ENCODE data around the gene RNU1-4. TPM values are rescaled to one million over a fixed set of nuclear protein-coding genes. Genes with fewer than 3 reads are reported as not detected.
"Not testable (repeated sequence)": the region's sequence is repeated elsewhere in the genome, so short reads cannot be mapped to it uniquely, and the experiment has no call there.

RNU1-4 gene
- total RNA-seq, 2 experiments from 2014 or later = 922 to 3,744 TPM

- Mint-ChIP-seq H3K4me1 (peaks cover 3% of the 10 kb centered on the region), H3K9me3 (ENCODE audit: low read depth) (no peaks in the 10 kb centered on the region), H3K27me3 (peaks cover 4% of the 10 kb centered on the region), H3K4me3 (no peak overlapping the region), H3K27ac (no peak overlapping the region), H3K36me3 (no peaks in the 10 kb centered on the region)
- CTCF ChIA-PET = interaction anchor here (1.0 to 2.0 kb wide), 7 partner anchors 14 to 103 kb away, joined by 4 to 8 read pairs (median 4); no protein-coding TSS in a partner anchor
- DNase-seq (peak; percentile 91), ATAC-seq (peak; percentile 88)
These were observed 12.9 kb upstream of the RNU1-4 start for GRCh38 chr1:16727190-16728111.

GRCh38 chr1:16728243-16728949 is 11.9 kb upstream of the RNU1-4 start:
- ATAC-seq = peak; percentile 34
- H3K9me3 Mint-ChIP-seq (ENCODE audit: low read depth); H3K36me3 Mint-ChIP-seq; H3K27ac Mint-ChIP-seq; H3K4me1 Mint-ChIP-seq; H3K27me3 Mint-ChIP-seq; H3K4me3 Mint-ChIP-seq; CTCF ChIA-PET: not testable (repeated sequence)
- DNase-seq = peak; percentile 59

GRCh38 chr1:16732254-16732896 is 7.9 kb upstream of the RNU1-4 start:
- H3K4me1 Mint-ChIP-seq; H3K27ac Mint-ChIP-seq; H3K9me3 Mint-ChIP-seq (ENCODE audit: low read depth); CTCF ChIA-PET; H3K4me3 Mint-ChIP-seq; DNase-seq; ATAC-seq; H3K36me3 Mint-ChIP-seq; H3K27me3 Mint-ChIP-seq: not testable (repeated sequence)

- H3K36me3 Mint-ChIP-seq; H3K4me3 Mint-ChIP-seq; DNase-seq; H3K27me3 Mint-ChIP-seq; CTCF ChIA-PET; ATAC-seq; H3K27ac Mint-ChIP-seq; H3K4me1 Mint-ChIP-seq; H3K9me3 Mint-ChIP-seq (ENCODE audit: low read depth): not testable (repeated sequence)
These were observed 914 bp downstream of the RNU1-4 start for GRCh38 chr1:16741230-16741629.

GRCh38 chr1:16747660-16748059 is 7.3 kb downstream of the RNU1-4 start:
- H3K27me3 Mint-ChIP-seq; H3K36me3 Mint-ChIP-seq; DNase-seq; CTCF ChIA-PET; H3K4me1 Mint-ChIP-seq; H3K4me3 Mint-ChIP-seq; ATAC-seq; H3K27ac Mint-ChIP-seq; H3K9me3 Mint-ChIP-seq (ENCODE audit: low read depth): not testable (repeated sequence)

- not testable (repeated sequence) for H3K4me3 Mint-ChIP-seq
These were observed 8.4 kb downstream of the RNU1-4 start for GRCh38 chr1:16748710-16749109.

GRCh38 chr1:16749910-16750888 is 9.9 kb downstream of the RNU1-4 start:
- DNase-seq; H3K27me3 Mint-ChIP-seq; H3K27ac Mint-ChIP-seq; H3K4me1 Mint-ChIP-seq; CTCF ChIA-PET; H3K36me3 Mint-ChIP-seq; H3K4me3 Mint-ChIP-seq; H3K9me3 Mint-ChIP-seq (ENCODE audit: low read depth): not testable (repeated sequence)
- ATAC-seq = peak; percentile 69

More at GRCh38 chr1:16748710-16749109, 8.4 kb downstream of the RNU1-4 start:
- CTCF ChIA-PET; H3K27me3 Mint-ChIP-seq; H3K9me3 Mint-ChIP-seq (ENCODE audit: low read depth); H3K27ac Mint-ChIP-seq; H3K36me3 Mint-ChIP-seq; H3K4me1 Mint-ChIP-seq; DNase-seq; ATAC-seq: not testable (repeated sequence)

GRCh38 chr1:16752770-16753169 is 12.5 kb downstream of the RNU1-4 start:
- H3K9me3 Mint-ChIP-seq (ENCODE audit: low read depth); ATAC-seq; H3K4me3 Mint-ChIP-seq; DNase-seq; H3K36me3 Mint-ChIP-seq; H3K4me1 Mint-ChIP-seq; H3K27me3 Mint-ChIP-seq; CTCF ChIA-PET; H3K27ac Mint-ChIP-seq: not testable (repeated sequence)

GRCh38 chr1:16755385-16755784 is 15.1 kb downstream of the RNU1-4 start:
- H3K27ac Mint-ChIP-seq; H3K4me1 Mint-ChIP-seq; H3K36me3 Mint-ChIP-seq; CTCF ChIA-PET; DNase-seq; ATAC-seq; H3K4me3 Mint-ChIP-seq; H3K27me3 Mint-ChIP-seq; H3K9me3 Mint-ChIP-seq (ENCODE audit: low read depth): not testable (repeated sequence)

- H3K27ac Mint-ChIP-seq; H3K9me3 Mint-ChIP-seq (ENCODE audit: low read depth); H3K4me3 Mint-ChIP-seq; H3K27me3 Mint-ChIP-seq; H3K36me3 Mint-ChIP-seq; H3K4me1 Mint-ChIP-seq; DNase-seq; CTCF ChIA-PET: not testable (repeated sequence)
- ATAC-seq = peak; percentile 35
These were observed 15.6 kb downstream of the RNU1-4 start for GRCh38 chr1:16755932-16756331.

- H3K36me3 Mint-ChIP-seq; H3K27me3 Mint-ChIP-seq; DNase-seq; H3K4me1 Mint-ChIP-seq; CTCF ChIA-PET; H3K9me3 Mint-ChIP-seq (ENCODE audit: low read depth); H3K4me3 Mint-ChIP-seq; H3K27ac Mint-ChIP-seq; ATAC-seq: not testable (repeated sequence)
These were observed 17.3 kb downstream of the RNU1-4 start for GRCh38 chr1:16757574-16757973.

GRCh38 chr1:16758060-16758459 is 17.7 kb downstream of the RNU1-4 start:
- H3K4me3 Mint-ChIP-seq; H3K9me3 Mint-ChIP-seq (ENCODE audit: low read depth); H3K27me3 Mint-ChIP-seq; CTCF ChIA-PET; H3K27ac Mint-ChIP-seq; DNase-seq; H3K36me3 Mint-ChIP-seq; ATAC-seq; H3K4me1 Mint-ChIP-seq: not testable (repeated sequence)

- H3K4me1 Mint-ChIP-seq; H3K27me3 Mint-ChIP-seq; H3K9me3 Mint-ChIP-seq (ENCODE audit: low read depth); H3K4me3 Mint-ChIP-seq; CTCF ChIA-PET; ATAC-seq; DNase-seq; H3K36me3 Mint-ChIP-seq; H3K27ac Mint-ChIP-seq: not testable (repeated sequence)
These were observed 18.8 kb downstream of the RNU1-4 start for GRCh38 chr1:16759041-16759493.

Data from activated CD8-positive, alpha-beta memory T cell treated with anti-CD3 and anti-CD28 coated beads, Interleukin-2, amount 10 ng/mL, durations not matched to agents 7 days and 5 days (primary cell).